Karpas-422 (cell line): ENCODE data around the gene C2orf68. TPM values are rescaled to one million over a fixed set of nuclear protein-coding genes. Genes with fewer than 3 reads are reported as not detected.
"Not testable (repeated sequence)": the region's sequence is repeated elsewhere in the genome, so short reads cannot be mapped to it uniquely, and the experiment has no call there.

ENCODE experiments used
- DNase-seq: peaks from one replicate; pipeline ENCODE4 v3.0.0-alpha.2; 2015
- H2AFZ ChIP-seq: fragments of 200-600 bp; sonication (generic); 2 replicates; pipeline ENCODE4 v1.6.1; 2014; ENCODE audit warnings: antibody characterized with exemption, low read length, mixed read lengths
- H3K27ac ChIP-seq: fragments of 200-600 bp; sonication (generic); 2 replicates; pipeline ENCODE4 v1.5.1; 2014; ENCODE audit warnings: mild to moderate bottlenecking, low read length, moderate library complexity
- H3K27me3 ChIP-seq: fragments of 200-600 bp; sonication (generic); 2 replicates; pipeline ENCODE4 v1.6.1; 2014; ENCODE audit warnings: low read length, mixed read lengths
- H3K36me3 ChIP-seq: fragments of 200-600 bp; sonication (generic); 2 replicates; pipeline ENCODE4 v1.6.1; 2014; ENCODE audit warnings: low read length, mixed read lengths; ENCODE audit not compliant: insufficient read depth
- H3K4me1 ChIP-seq: fragments of 200-600 bp; sonication (generic); 2 replicates; pipeline ENCODE4 v1.6.1; 2014; ENCODE audit warnings: mild to moderate bottlenecking, low read length, mixed read lengths
- H3K4me2 ChIP-seq: fragments of 200-600 bp; sonication (generic); 2 replicates; pipeline ENCODE4 v1.6.1; 2014; ENCODE audit warnings: low read length, low read depth, mild to moderate bottlenecking; ENCODE audit not compliant: poor library complexity, severe bottlenecking
- H3K4me3 ChIP-seq: fragments of 200-600 bp; sonication (generic); 2 replicates; pipeline ENCODE4 v1.5.1; 2014; ENCODE audit warnings: mild to moderate bottlenecking, antibody characterized with exemption, low read length, mixed read lengths
- H3K79me2 ChIP-seq: fragments of 200-600 bp; sonication (generic); 2 replicates; pipeline ENCODE4 v1.6.1; 2014; ENCODE audit warnings: mild to moderate bottlenecking, low read length, mixed read lengths
- H3K9ac ChIP-seq: fragments of 200-600 bp; sonication (generic); 2 replicates; pipeline ENCODE4 v1.6.0; 2014; ENCODE audit warnings: low read length
- H3K9me2 ChIP-seq: fragments of 200-600 bp; sonication (generic), shearing (Covaris generic); replicated peaks from 2 replicates; pipeline ENCODE4 v1.6.0; 2014; ENCODE audit warnings: mild to moderate bottlenecking, low read length, moderate library complexity; ENCODE audit not compliant: insufficient read depth
- H3K9me3 ChIP-seq: fragments of 300-700, 200-600 bp; sonication (generic); 2 replicates; pipeline ENCODE4 v1.6.1; 2014; ENCODE audit warnings: low read length, mixed read lengths
- H4K20me1 ChIP-seq: fragments of 200-600 bp; sonication (generic); 2 replicates; pipeline ENCODE4 v1.6.1; 2014; ENCODE audit warnings: mild to moderate bottlenecking, antibody characterized with exemption, low read length, low read depth; ENCODE audit not compliant: insufficient read depth
- total RNA-seq: library from RNA; depleted of rRNA; stranded (reverse); fragments of >200 nt; shearing (Covaris generic); gene quantifications from 2 replicates; pipeline ENCODE4 v1.2.3, GENCODE V29; 2014; ENCODE audit warnings: low replicate concordance

C2orf68 gene
- total RNA-seq, 1 experiment from 2014 or later = 111 TPM

GRCh38 chr2:85605406-85606115 is 6.3 kb downstream of the C2orf68 start:
- H3K9ac ChIP-seq = no peak overlapping the region
- no peak overlapping the region for H3K4me3 ChIP-seq
- peaks cover 18% of the 10 kb centered on the region for H3K79me2 ChIP-seq
- H3K4me2 ChIP-seq = no peak overlapping the region
- no peaks in the 10 kb centered on the region for H3K9me3 ChIP-seq
- no peak overlapping the region for H2AFZ ChIP-seq
- H4K20me1 ChIP-seq = no peaks in the 10 kb centered on the region
- no peak overlapping the region for H3K27ac ChIP-seq
- no peak for DNase-seq
- peaks cover 26% of the 10 kb centered on the region for H3K4me1 ChIP-seq
- peaks cover 13% of the 10 kb centered on the region; the same call in 1 of the 2 replicates for H3K36me3 ChIP-seq
- H3K27me3 ChIP-seq = no peaks in the 10 kb centered on the region
- H3K9me2 ChIP-seq = no peaks in the 10 kb centered on the region

GRCh38 chr2:85604568-85605339 is 7.1 kb downstream of the C2orf68 start:
- Histone ChIP-seq H3K36me3 (peaks cover 13% of the 10 kb centered on the region; the same call in 1 of the 2 replicates), H3K4me2 (no peak overlapping the region), H3K79me2 (peaks cover 12% of the 10 kb centered on the region; the same call in 1 of the 2 replicates), H3K4me1 (peaks cover 21% of the 10 kb centered on the region), H3K9me3 (no peaks in the 10 kb centered on the region), H3K4me3 (no peak overlapping the region), H3K9me2 (no peaks in the 10 kb centered on the region), H2AFZ (no peak overlapping the region), H3K9ac (no peak overlapping the region), H3K27ac (no peak overlapping the region), H4K20me1 (no peaks in the 10 kb centered on the region), H3K27me3 (no peaks in the 10 kb centered on the region)
- no peak for DNase-seq

- peak overlapping the region; percentile 13; the same call in 1 of the 2 replicates for H3K9ac ChIP-seq
- DNase-seq, H3K9me3 ChIP-seq, H3K9me2 ChIP-seq, H2AFZ ChIP-seq, H3K27ac ChIP-seq, H4K20me1 ChIP-seq, H3K27me3 ChIP-seq, H3K79me2 ChIP-seq: not testable (repeated sequence)
- H3K36me3 ChIP-seq = peaks cover 13% of the 10 kb centered on the region; the same call in 1 of the 2 replicates
- H3K4me1 ChIP-seq = peaks cover 21% of the 10 kb centered on the region
- H3K4me2 ChIP-seq = peak overlapping the region; percentile 83
- peak overlapping the region; percentile 70; the same call in 1 of the 2 replicates for H3K4me3 ChIP-seq
Observed at GRCh38 chr2:85604133-85604444, 7.8 kb downstream of the C2orf68 start.

GRCh38 chr2:85602476-85603234 is 9.2 kb downstream of the C2orf68 start, which contains the start of gene TMEM150A:
TSS of gene TMEM150A (minus strand) at chr2:85602698. CDS start at chr2:85601948, 750 bp downstream.
- DNase-seq = peak; percentile 98
- Histone ChIP-seq H3K79me2 (peaks cover 2% of the 10 kb centered on the region), H3K4me3 (peak within 1 kb of the TSS; percentile 70), H4K20me1 (no peaks in the 10 kb centered on the region), H3K4me1 (peaks cover 31% of the 10 kb centered on the region), H2AFZ (peak within 1 kb of the TSS; percentile 40), H3K9me3 (no peaks in the 10 kb centered on the region), H3K9ac (peak within 1 kb of the TSS; percentile 68), H3K36me3 (peaks cover 7% of the 10 kb centered on the region; the same call in 1 of the 2 replicates), H3K27me3 (no peaks in the 10 kb centered on the region), H3K27ac (0 out of 2 replicates have a peak within 1 kb of the TSS, but pooled peaks have one; percentile 10), H3K4me2 (peak within 1 kb of the TSS; percentile 83), H3K9me2 (no peaks in the 10 kb centered on the region)

GRCh38 chr2:85601771-85602475 is 9.9 kb downstream of the C2orf68 start:
- peak overlapping the region; percentile 68 for H3K9ac ChIP-seq
- H3K4me3 ChIP-seq = peak overlapping the region; percentile 70
- 0 out of 2 replicates have a peak, but pooled peaks cover 5% of the 10 kb centered on the region for H4K20me1 ChIP-seq
- peaks cover 8% of the 10 kb centered on the region for H3K79me2 ChIP-seq
- peaks cover 39% of the 10 kb centered on the region for H3K4me1 ChIP-seq
- H3K36me3 ChIP-seq = peaks cover 7% of the 10 kb centered on the region; the same call in 1 of the 2 replicates
- peak; percentile 59 for DNase-seq
- H3K4me2 ChIP-seq = peak overlapping the region; percentile 83
- no peak overlapping the region for H3K27ac ChIP-seq
- no peaks in the 10 kb centered on the region for H3K27me3 ChIP-seq
- no peak overlapping the region for H2AFZ ChIP-seq
- no peaks in the 10 kb centered on the region for H3K9me3 ChIP-seq
- H3K9me2 ChIP-seq = no peaks in the 10 kb centered on the region

GRCh38 chr2:85600951-85601770 is 10.7 kb downstream of the C2orf68 start:
- peaks cover 46% of the 10 kb centered on the region for H3K4me1 ChIP-seq
- H2AFZ ChIP-seq = no peak overlapping the region
- peaks cover 12% of the 10 kb centered on the region; the same call in 1 of the 2 replicates for H3K36me3 ChIP-seq
- peak overlapping the region; percentile 70; the same call in 1 of the 2 replicates for H3K4me3 ChIP-seq
- peak overlapping the region; percentile 83 for H3K4me2 ChIP-seq
- H3K9ac ChIP-seq = peak overlapping the region; percentile 68
- no peaks in the 10 kb centered on the region for H3K27me3 ChIP-seq
- DNase-seq = peak; percentile 54
- no peaks in the 10 kb centered on the region for H3K9me2 ChIP-seq
- no peaks in the 10 kb centered on the region for H3K9me3 ChIP-seq
- H4K20me1 ChIP-seq = peaks cover 12% of the 10 kb centered on the region; the same call in 1 of the 2 replicates
- H3K79me2 ChIP-seq = peaks cover 16% of the 10 kb centered on the region
- no peak overlapping the region for H3K27ac ChIP-seq

GRCh38 chr2:85600235-85600575 is 11.7 kb downstream of the C2orf68 start:
- Histone ChIP-seq H2AFZ (no peak overlapping the region), H3K36me3 (peaks cover 12% of the 10 kb centered on the region; the same call in 1 of the 2 replicates), H3K4me1 (peaks cover 47% of the 10 kb centered on the region), H3K27me3 (no peaks in the 10 kb centered on the region), H3K4me3 (no peak overlapping the region), H4K20me1 (peaks cover 14% of the 10 kb centered on the region; the same call in 1 of the 2 replicates), H3K9me3 (no peaks in the 10 kb centered on the region), H3K27ac (no peak overlapping the region), H3K79me2 (peaks cover 22% of the 10 kb centered on the region), H3K9me2 (no peaks in the 10 kb centered on the region), H3K9ac (no peak overlapping the region), H3K4me2 (no peak overlapping the region)
- DNase-seq = no peak
